ENCODE measurements around the gene TFAP2E. TPM values are rescaled to one million over a fixed set of nuclear protein-coding genes. Genes with fewer than 3 reads are reported as not detected.

Gene TFAP2E
- total RNA-seq, 3 donors from 2014 or later, result 0.27 to 0.79 (median 0.67) TPM

DNA sequence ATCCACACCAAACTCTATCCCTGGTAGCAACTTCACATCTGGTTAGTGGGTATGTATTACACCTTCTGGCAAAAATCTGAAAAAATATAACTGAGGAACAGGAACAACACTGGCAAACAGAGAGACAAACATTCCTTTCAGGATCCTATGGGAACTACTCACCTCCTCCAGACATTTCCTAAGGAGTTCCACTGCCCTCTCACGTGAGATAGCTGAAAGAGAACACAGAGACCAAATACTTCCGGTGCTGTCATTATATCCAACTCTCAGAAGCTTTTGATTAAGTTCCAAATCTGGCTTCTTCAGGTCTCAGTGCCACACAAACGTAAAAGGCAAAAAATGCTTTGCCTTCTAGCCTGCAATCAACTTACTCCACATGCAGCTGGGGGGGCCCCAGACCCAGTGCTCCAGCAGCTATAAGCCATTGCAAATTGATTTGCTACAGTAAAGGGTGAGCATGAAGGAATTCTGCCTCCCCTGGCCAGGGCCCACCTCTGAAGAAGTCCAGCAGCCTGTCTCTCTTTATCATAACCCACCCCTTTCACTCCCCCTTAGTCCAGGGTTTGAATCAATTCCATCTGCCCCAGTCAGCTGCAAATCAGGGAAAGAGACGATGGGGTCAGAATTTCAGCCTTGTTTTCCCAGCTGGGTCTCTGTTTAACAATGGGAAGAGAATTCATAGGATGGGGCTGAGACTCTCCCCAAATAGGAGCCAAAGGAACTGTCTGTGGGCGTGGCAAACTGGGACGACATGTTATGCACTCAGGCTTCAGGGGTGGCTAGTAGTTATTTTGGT is 32.2 kb downstream of the TFAP2E start:
- intact Hi-C loops (cut with DNase I, micrococcal nuclease), result no loop called here
- Histone ChIP-seq H3K36me3 (ENCODE audit: low read depth) (peaks cover 13% of the 10 kb centered on the region), H3K4me3 (no peak overlapping the region), H3K4me1 (ENCODE audit: low read depth) (no peaks in the 10 kb centered on the region), H3K9me3 (no peaks in the 10 kb centered on the region)
- TF ChIP-seq, protein P1, sequence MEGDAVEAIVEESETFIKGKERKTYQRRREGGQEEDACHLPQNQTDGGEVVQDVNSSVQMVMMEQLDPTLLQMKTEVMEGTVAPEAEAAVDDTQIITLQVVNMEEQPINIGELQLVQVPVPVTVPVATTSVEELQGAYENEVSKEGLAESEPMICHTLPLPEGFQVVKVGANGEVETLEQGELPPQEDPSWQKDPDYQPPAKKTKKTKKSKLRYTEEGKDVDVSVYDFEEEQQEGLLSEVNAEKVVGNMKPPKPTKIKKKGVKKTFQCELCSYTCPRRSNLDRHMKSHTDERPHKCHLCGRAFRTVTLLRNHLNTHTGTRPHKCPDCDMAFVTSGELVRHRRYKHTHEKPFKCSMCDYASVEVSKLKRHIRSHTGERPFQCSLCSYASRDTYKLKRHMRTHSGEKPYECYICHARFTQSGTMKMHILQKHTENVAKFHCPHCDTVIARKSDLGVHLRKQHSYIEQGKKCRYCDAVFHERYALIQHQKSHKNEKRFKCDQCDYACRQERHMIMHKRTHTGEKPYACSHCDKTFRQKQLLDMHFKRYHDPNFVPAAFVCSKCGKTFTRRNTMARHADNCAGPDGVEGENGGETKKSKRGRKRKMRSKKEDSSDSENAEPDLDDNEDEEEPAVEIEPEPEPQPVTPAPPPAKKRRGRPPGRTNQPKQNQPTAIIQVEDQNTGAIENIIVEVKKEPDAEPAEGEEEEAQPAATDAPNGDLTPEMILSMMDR (IDR thresholded peaks at IDR 0.05), result no peak
- ATAC-seq (no peak), DNase-seq (no peak)

DNA sequence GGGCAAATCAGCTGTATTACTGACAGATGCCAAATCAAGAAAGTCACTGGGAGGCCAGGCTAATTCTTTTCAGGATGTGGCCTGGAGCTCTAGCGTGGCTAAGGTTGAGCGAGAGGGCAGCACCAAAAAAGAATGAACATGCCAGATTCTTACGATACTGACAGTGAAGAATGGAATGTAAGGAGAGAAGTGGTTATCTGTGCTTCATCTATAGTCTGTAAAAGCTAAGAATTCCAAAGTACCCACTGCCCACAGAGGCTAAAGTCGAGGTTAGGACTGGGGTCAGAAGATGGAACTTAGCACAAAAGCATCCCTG is 32.7 kb downstream of the TFAP2E start:
- ATAC-seq (no peak), DNase-seq (no peak)
- no peaks in the 10 kb centered on the region for H3K9me3 ChIP-seq
- intact Hi-C loops (cut with DNase I, micrococcal nuclease), result no loop called here
- no peak overlapping the region for H3K4me3 ChIP-seq
- peaks cover 13% of the 10 kb centered on the region for H3K36me3 ChIP-seq (ENCODE audit: low read depth)
- TF ChIP-seq, protein P1 (IDR thresholded peaks at IDR 0.05), result no peak
- H3K4me1 ChIP-seq (ENCODE audit: low read depth), result no peaks in the 10 kb centered on the region

DNA sequence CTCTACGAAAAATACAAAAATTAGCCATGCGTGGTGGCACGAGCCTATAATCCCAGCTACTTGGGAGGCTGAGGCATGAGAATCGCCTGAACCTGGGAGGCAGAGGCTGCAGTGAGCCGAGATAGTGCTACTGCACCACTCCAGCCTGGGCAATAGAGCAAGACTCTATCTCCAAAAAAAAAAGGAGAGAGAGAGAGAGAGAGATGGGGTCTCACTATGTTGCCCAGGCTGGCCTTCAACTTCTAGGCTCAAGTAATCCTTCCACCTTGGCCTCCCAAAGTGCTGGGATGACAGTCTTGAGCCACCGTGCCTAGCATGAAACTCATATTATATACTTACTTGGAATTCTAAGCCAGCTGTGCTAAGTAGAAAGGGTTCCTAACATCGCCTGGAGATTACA is 38.5 kb downstream of the TFAP2E start:
- no peak for DNase-seq
- ATAC-seq, result no peak
- no peak overlapping the region for H3K4me3 ChIP-seq

DNA sequence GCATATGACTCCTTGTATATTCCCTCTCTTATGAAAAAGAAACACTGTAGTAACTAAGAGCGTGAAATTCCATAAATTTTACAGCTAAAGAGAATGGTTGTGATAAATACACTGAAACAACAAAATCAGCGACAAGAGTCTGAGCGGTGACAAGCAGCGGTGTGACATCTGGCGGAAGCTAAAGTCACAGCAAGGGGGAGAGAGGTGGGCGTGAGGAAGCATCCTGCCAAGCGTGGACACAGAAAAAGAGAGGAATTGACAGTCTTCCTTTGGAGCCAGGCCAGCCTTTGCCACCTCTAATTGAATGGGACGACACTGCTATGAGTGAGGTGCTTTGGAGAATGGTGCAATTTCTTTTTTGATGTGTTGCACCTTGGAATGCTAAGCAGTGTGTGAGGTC is 42.3 kb downstream of the TFAP2E start:
- Histone ChIP-seq H3K9me3 (no peaks in the 10 kb centered on the region), H3K36me3 (ENCODE audit: low read depth) (no peaks in the 10 kb centered on the region), H3K4me3 (no peak overlapping the region), H3K4me1 (ENCODE audit: low read depth) (no peaks in the 10 kb centered on the region)
- DNase-seq, result no peak
- TF ChIP-seq, protein P1 (IDR thresholded peaks at IDR 0.05), result no peak
- no peak for ATAC-seq
- intact Hi-C loops (cut with DNase I, micrococcal nuclease), result no loop called here

More for the DNA sequence above, 38.5 kb downstream of the TFAP2E start:
- TF ChIP-seq, protein P1 (IDR thresholded peaks at IDR 0.05), result no peak
- intact Hi-C loops (cut with DNase I, micrococcal nuclease), result no loop called here
- H3K36me3 ChIP-seq (ENCODE audit: low read depth), result peaks cover 13% of the 10 kb centered on the region
- no peaks in the 10 kb centered on the region for H3K4me1 ChIP-seq (ENCODE audit: low read depth)
- no peaks in the 10 kb centered on the region for H3K9me3 ChIP-seq

DNA sequence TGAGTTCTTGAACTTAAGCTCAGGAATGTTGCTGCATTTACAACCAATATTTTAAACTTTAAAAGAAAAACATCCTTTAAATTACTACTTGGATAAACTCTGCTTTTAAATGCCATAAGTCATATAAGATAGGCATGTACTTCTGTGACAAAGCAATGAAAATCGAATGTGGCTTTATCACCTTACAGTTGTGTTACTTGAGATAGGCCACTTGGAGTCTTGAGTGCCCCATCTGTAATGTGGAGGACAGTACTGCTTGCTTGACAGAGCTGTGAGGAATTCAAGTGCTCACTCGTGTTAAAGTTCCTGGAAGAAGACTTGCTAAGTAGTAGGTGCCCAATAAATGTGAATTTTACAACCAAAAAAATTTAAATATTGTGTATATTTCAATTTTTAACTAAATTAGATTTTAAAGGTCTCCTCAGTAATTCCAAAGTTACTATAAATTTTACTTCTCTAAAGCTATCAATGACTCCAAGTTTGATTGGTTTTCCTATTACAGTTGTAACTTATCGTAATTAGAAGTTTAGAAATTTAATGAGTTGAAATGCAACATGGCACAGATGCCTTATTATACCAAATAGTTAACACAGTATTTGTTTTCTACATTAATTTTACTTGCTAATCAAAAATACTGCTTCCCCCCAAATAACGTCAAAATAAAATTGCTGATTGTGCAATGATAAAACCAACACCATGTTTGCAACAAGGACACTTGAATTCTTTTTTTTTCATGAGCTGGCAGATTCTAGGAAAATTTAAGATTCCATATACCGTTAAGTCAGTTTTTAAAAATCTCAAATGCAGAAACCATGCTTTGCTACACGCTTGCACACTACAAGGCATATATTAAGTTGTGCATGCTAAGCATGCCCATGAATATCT is 46.4 kb downstream of the TFAP2E start:
- H3K9me3 ChIP-seq, result no peaks in the 10 kb centered on the region
- no peak overlapping the region for H3K4me3 ChIP-seq
- TF ChIP-seq, protein P1 (IDR thresholded peaks at IDR 0.05), result no peak
- H3K36me3 ChIP-seq (ENCODE audit: low read depth), result no peaks in the 10 kb centered on the region
- DNase-seq, result no peak
- no peaks in the 10 kb centered on the region for H3K4me1 ChIP-seq (ENCODE audit: low read depth)
- no peak for ATAC-seq
- intact Hi-C loops (cut with DNase I, micrococcal nuclease), result no loop called here

Data from mucosa of descending colon (tissue), 3 donors.